ENCODE results near the gene C19orf81.

The C19orf81 gene

GRCh38 chr19:50658441-50659317 is 9.4 kb downstream of the C19orf81 start:
- peak; percentile 97 for DNase-seq (ENCODE audit: low spot score)

GRCh38 chr19:50659318-50660087 is 10.3 kb downstream of the C19orf81 start:
- no peak for DNase-seq (ENCODE audit: low spot score)

GRCh38 chr19:50660088-50660366 is 10.8 kb downstream of the C19orf81 start:
- no peak for DNase-seq (ENCODE audit: low spot score)

GRCh38 chr19:50661023-50661422 is 11.8 kb downstream of the C19orf81 start:
- no peak for DNase-seq (ENCODE audit: low spot score)

- no peak for DNase-seq (ENCODE audit: low spot score)
Observed at GRCh38 chr19:50661766-50662650, 12.8 kb downstream of the C19orf81 start.

- no peak for DNase-seq (ENCODE audit: low spot score)
Observed at GRCh38 chr19:50662651-50663481, 13.6 kb downstream of the C19orf81 start.

- no peak for DNase-seq (ENCODE audit: low spot score)
Observed at GRCh38 chr19:50663482-50663790, 14.2 kb downstream of the C19orf81 start.

GRCh38 chr19:50664204-50664603 is 15.0 kb downstream of the C19orf81 start:
- DNase-seq (ENCODE audit: low spot score): no peak

GRCh38 chr19:50666346-50667176 is 17.3 kb downstream of the C19orf81 start:
- no peak for DNase-seq (ENCODE audit: low spot score)

- DNase-seq (ENCODE audit: low spot score): no peak
Observed at GRCh38 chr19:50667177-50667758, 18.0 kb downstream of the C19orf81 start.

GRCh38 chr19:50667759-50668231 is 18.6 kb downstream of the C19orf81 start:
- DNase-seq (ENCODE audit: low spot score): no peak

- DNase-seq (ENCODE audit: low spot score): no peak
Observed at GRCh38 chr19:50668416-50668815, 19.2 kb downstream of the C19orf81 start.

GRCh38 chr19:50668879-50669278 is 19.6 kb downstream of the C19orf81 start:
- DNase-seq (ENCODE audit: low spot score): no peak

- DNase-seq (ENCODE audit: low spot score): peak; percentile 79
Observed at GRCh38 chr19:50669302-50670101, 20.3 kb downstream of the C19orf81 start.

- no peak for DNase-seq (ENCODE audit: low spot score)
Observed at GRCh38 chr19:50670102-50670380, 20.8 kb downstream of the C19orf81 start.

- no peak for DNase-seq (ENCODE audit: low spot score)
Observed at GRCh38 chr19:50673118-50673517, 23.9 kb downstream of the C19orf81 start.

GRCh38 chr19:50676625-50677197 is 27.5 kb downstream of the C19orf81 start:
- DNase-seq (ENCODE audit: low spot score): no peak

GRCh38 chr19:50677636-50678035 is 28.4 kb downstream of the C19orf81 start:
- DNase-seq (ENCODE audit: low spot score): no peak

- DNase-seq (ENCODE audit: low spot score): no peak
Observed at GRCh38 chr19:50678323-50678722, 29.1 kb downstream of the C19orf81 start.

Measured in GM03348 (cell line).